ENCODE measurements around the gene AHCTF1. TPM values are rescaled to one million over a fixed set of nuclear protein-coding genes. Genes with fewer than 3 reads are reported as not detected.
"Not testable (repeated sequence)": the region's sequence is repeated elsewhere in the genome, so short reads cannot be mapped to it uniquely, and the experiment has no call there.

AHCTF1 gene
- total and polyA plus RNA-seq, 4 donors = 4.2 to 17.5 (median 10.6) TPM

- H3K9me3 ChIP-seq (ENCODE audit: control insufficient read depth in 4 of 4, low read length in 3 of 4); H3K27ac ChIP-seq (ENCODE audit: low read depth in 1 of 2, low read length in 2 of 2); H3K27me3 ChIP-seq (ENCODE audit: control insufficient read depth in 4 of 4, insufficient read depth in 4 of 4, low read length in 3 of 4); DNase-seq (ENCODE audit: low spot score); H3K4me3 ChIP-seq (ENCODE audit: low read depth in 1 of 3, low read length in 3 of 3); H3K36me3 ChIP-seq (ENCODE audit: control insufficient read depth in 4 of 4, insufficient read depth in 3 of 4, low read depth in 1 of 4, low read length in 3 of 4); H3K4me1 ChIP-seq (ENCODE audit: control insufficient read depth in 4 of 4, insufficient read depth in 4 of 4, low read length in 3 of 4); H3K9ac ChIP-seq (ENCODE audit: low read depth in 1 of 2, low read length in 2 of 2): not testable (repeated sequence)
- whole genome bisulfite sequencing = 92% methylated on average over 4 of the region's 4 CpGs
Measured at GRCh38 chr1:246813325-246813724, 118.4 kb downstream of the AHCTF1 start.

GRCh38 chr1:246811985-246812384, 119.8 kb downstream of the AHCTF1 start:
- H3K27me3 ChIP-seq (ENCODE audit: control insufficient read depth in 4 of 4, insufficient read depth in 4 of 4, low read length in 3 of 4) = peaks cover 0 to 2% (median 0%) of the 10 kb centered on the region in 4 donors
- no peak overlapping the region for H3K27ac ChIP-seq (ENCODE audit: low read depth in 1 of 2, low read length in 2 of 2)
- no peak overlapping the region for H3K9ac ChIP-seq (ENCODE audit: low read depth in 1 of 2, low read length in 2 of 2)
- DNase-seq (ENCODE audit: low spot score) = no peak
- H3K4me1 ChIP-seq (ENCODE audit: control insufficient read depth in 4 of 4, insufficient read depth in 4 of 4, low read length in 3 of 4) = no peaks in the 10 kb centered on the region
- H3K9me3 ChIP-seq (ENCODE audit: control insufficient read depth in 4 of 4, low read length in 3 of 4) = no peaks in the 10 kb centered on the region
- 90% methylated on average over 3 of the region's 3 CpGs for WGBS
- H3K4me3 ChIP-seq (ENCODE audit: low read depth in 1 of 3, low read length in 3 of 3) = no peak overlapping the region
- no peaks in the 10 kb centered on the region for H3K36me3 ChIP-seq (ENCODE audit: control insufficient read depth in 4 of 4, insufficient read depth in 3 of 4, low read depth in 1 of 4, low read length in 3 of 4)
- TF ChIP-seq REST (IDR thresholded peaks at IDR 0.05) (no peak), YY1 (IDR thresholded peaks at IDR 0.05) (no peak), FOXA2 (IDR thresholded peaks at IDR 0.05) (no peak), HNF4G (IDR thresholded peaks at IDR 0.05) (no peak), TAF1 (conservative IDR thresholded peaks at IDR 0.05) (no peak), SP1 (IDR thresholded peaks at IDR 0.05) (no peak), CTCF (IDR thresholded peaks at IDR 0.05; ENCODE audit: low read depth, low read length, missing input control) (no peak), JUND (IDR thresholded peaks at IDR 0.05) (no peak), ZBTB33 (IDR thresholded peaks at IDR 0.05) (no peak), MAX (IDR thresholded peaks at IDR 0.05) (no peak), NR2F2 (IDR thresholded peaks at IDR 0.05) (no peak), HNF4A (conservative IDR thresholded peaks at IDR 0.05) (no peak), EGR1 (IDR thresholded peaks at IDR 0.05; ENCODE audit: low read depth in 2 of 2) (no peak), FOXA1 (IDR thresholded peaks at IDR 0.05) (no peak)
